ENCODE results near the gene PLK5. TPM values are rescaled to one million over a fixed set of nuclear protein-coding genes. Genes with fewer than 3 reads are reported as not detected.

Gene PLK5
- total RNA-seq, 4 donors from 2014 or later, result not detected

- in situ Hi-C loops (cut with MboI; ENCODE audit: low pct_ligation_motif_present in 1 of 4, low pct_unique_long_range_greater_than_20kb in 1 of 4, low sequenced_read_pairs in 3 of 4) (no loop called here), intact Hi-C loops (cut with DNase I; ENCODE audit: low total_unique reads) (loop anchor here (1.0 kb wide), 1 partner anchor 46 kb away; no protein-coding TSS in a partner anchor)
- WGBS, 2 donors (ENCODE audit: low coverage in 1 of 2), result 38 to 76% methylated on average over 3 to 4 of the region's 4 CpGs
- Histone ChIP-seq H3K27ac (no peak overlapping the region), H3K36me3 (no peaks in the 10 kb centered on the region), H3K4me1 (peaks cover 3 to 25% (median 17%) of the 10 kb centered on the region in 4 donors), H3K4me3 (no peak overlapping the region), H3K27me3 (peaks cover 7% of the 10 kb centered on the region), H3K9me3 (no peaks in the 10 kb centered on the region)
- TF ChIP-seq EP300 (IDR thresholded peaks at IDR 0.05; ENCODE audit: low read depth) (no peak), CTCF (IDR thresholded peaks at IDR 0.05) (no peak), POLR2A (IDR thresholded peaks at IDR 0.05) (no peak), POLR2AphosphoS5 (IDR thresholded peaks at IDR 0.05) (no peak)
- DNase-seq, result no peak
These were observed 46.1 kb downstream of the PLK5 start for GRCh38 chr19:1569997-1570396.

- Histone ChIP-seq H3K27ac (no peak overlapping the region), H3K9me3 (no peaks in the 10 kb centered on the region), H3K27me3 (peaks cover 7% of the 10 kb centered on the region), H3K36me3 (no peaks in the 10 kb centered on the region), H3K4me1 (peaks cover 1 to 24% (median 17%) of the 10 kb centered on the region in 4 donors), H3K4me3 (no peak overlapping the region)
- no peak for DNase-seq
- in situ Hi-C loops (cut with MboI; ENCODE audit: low pct_ligation_motif_present in 1 of 4, low pct_unique_long_range_greater_than_20kb in 1 of 4, low sequenced_read_pairs in 3 of 4), result no loop called here
- intact Hi-C loops (cut with DNase I; ENCODE audit: low total_unique reads), result no loop called here
- TF ChIP-seq POLR2AphosphoS5 (IDR thresholded peaks at IDR 0.05) (no peak), CTCF (IDR thresholded peaks at IDR 0.05) (no peak), EP300 (IDR thresholded peaks at IDR 0.05; ENCODE audit: low read depth) (no peak), POLR2A (IDR thresholded peaks at IDR 0.05) (no peak)
- WGBS, 2 donors (ENCODE audit: low coverage in 1 of 2), result 92 to 94% methylated on average over 3 to 13 of the region's 13 CpGs
These were observed 47.0 kb downstream of the PLK5 start for GRCh38 chr19:1570836-1571235.

DNA sequence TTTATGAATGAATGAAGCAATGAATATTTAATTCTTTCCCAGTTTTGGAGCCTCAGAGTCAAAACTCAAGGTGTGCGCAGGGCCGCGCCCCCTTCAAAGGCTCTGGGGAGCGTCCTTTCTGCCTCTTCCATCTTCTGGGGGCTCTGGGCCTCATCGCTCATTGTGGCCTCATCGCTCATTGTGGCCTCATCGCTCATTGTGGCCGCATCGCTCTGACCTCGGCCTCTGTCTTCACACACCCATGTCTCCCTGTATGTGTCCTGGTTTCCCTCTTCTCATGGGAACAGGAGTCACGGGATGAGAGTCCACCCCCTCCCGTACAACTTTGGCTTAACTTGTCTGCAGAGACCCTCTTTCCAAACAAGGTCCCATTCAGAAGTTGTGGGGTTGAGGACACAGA, 47.5 kb downstream of the PLK5 start:
- DNase-seq, result no peak
- TF ChIP-seq CTCF (IDR thresholded peaks at IDR 0.05) (no peak), EP300 (IDR thresholded peaks at IDR 0.05; ENCODE audit: low read depth) (no peak), POLR2AphosphoS5 (IDR thresholded peaks at IDR 0.05) (no peak), POLR2A (IDR thresholded peaks at IDR 0.05) (no peak)
- in situ Hi-C loops (cut with MboI; ENCODE audit: low pct_ligation_motif_present in 1 of 4, low pct_unique_long_range_greater_than_20kb in 1 of 4, low sequenced_read_pairs in 3 of 4), result no loop called here
- Histone ChIP-seq H3K27ac (no peak overlapping the region), H3K36me3 (no peaks in the 10 kb centered on the region), H3K4me1 (peaks cover 0 to 18% (median 13%) of the 10 kb centered on the region in 4 donors), H3K4me3 (no peak overlapping the region), H3K27me3 (peaks cover 7% of the 10 kb centered on the region), H3K9me3 (no peaks in the 10 kb centered on the region)
- 87 to 93% methylated on average over 12 of the region's 12 CpGs for WGBS, 2 donors (ENCODE audit: low coverage in 1 of 2)
- intact Hi-C loops (cut with DNase I; ENCODE audit: low total_unique reads), result no loop called here

DNA sequence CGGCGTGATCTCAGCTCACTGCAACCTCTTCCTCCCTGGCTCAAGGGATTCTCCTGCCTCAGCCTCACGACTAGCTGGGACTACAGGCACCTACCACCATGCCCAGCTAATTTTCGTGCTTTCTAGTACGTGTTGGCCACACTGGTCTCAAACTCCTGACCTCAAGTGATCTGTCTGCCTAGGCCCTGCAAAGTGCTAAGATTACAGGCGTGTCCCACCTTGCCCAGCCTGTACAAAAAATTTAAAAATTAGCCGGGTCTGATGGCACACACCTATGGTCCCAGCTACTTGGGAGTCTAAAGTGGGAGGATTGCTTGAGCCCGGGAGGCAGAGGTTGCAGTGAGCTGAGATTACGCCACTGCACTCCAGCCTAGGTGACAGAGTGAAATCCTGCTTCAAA, 48.9 kb downstream of the PLK5 start:
- no peak overlapping the region for H3K4me3 ChIP-seq
- no peak for TF ChIP-seq POLR2AphosphoS5 (IDR thresholded peaks at IDR 0.05)
- no peak overlapping the region for H3K27ac ChIP-seq
- 76 to 77% methylated on average over 5 to 9 of the region's 9 CpGs for WGBS, 2 donors (ENCODE audit: low coverage in 1 of 2)
- intact Hi-C loops (cut with DNase I; ENCODE audit: low total_unique reads), result no loop called here
- peaks cover 0 to 14% (median 5%) of the 10 kb centered on the region in 4 donors for H3K4me1 ChIP-seq
- H3K9me3 ChIP-seq, result no peaks in the 10 kb centered on the region
- in situ Hi-C loops (cut with MboI; ENCODE audit: low pct_ligation_motif_present in 1 of 4, low pct_unique_long_range_greater_than_20kb in 1 of 4, low sequenced_read_pairs in 3 of 4), result no loop called here
- DNase-seq, result no peak
- peaks cover 0 to 7% (median 0%) of the 10 kb centered on the region in 4 donors for H3K36me3 ChIP-seq
- peaks cover 7% of the 10 kb centered on the region for H3K27me3 ChIP-seq

Data from transverse colon (tissue), 4 donors.